Left ventricle myocardium inferior (tissue), 1 donor: ENCODE results near the gene HNRNPLL. TPM values are rescaled to one million over a fixed set of nuclear protein-coding genes. Genes with fewer than 3 reads are reported as not detected.
"Not testable (repeated sequence)": the region's sequence is repeated elsewhere in the genome, so short reads cannot be mapped to it uniquely, and the experiment has no call there.

Experiments
- DNase-seq: peaks from one replicate; pipeline ENCODE4 v3.0.0-alpha.2; 2020
- H3K27ac ChIP-seq: fragments of 200-600 bp; replicated peaks from 2 replicates; pipeline ENCODE4 v1.8.0; 2021
- H3K27me3 ChIP-seq: fragments of 200-600 bp; 2 replicates; pipeline ENCODE4 v1.8.0; 2021; ENCODE audit warnings: low read depth
- H3K36me3 ChIP-seq: fragments of 200-600 bp; 2 replicates; pipeline ENCODE4 v1.8.0; 2021
- H3K4me1 ChIP-seq: fragments of 200-600 bp; 2 replicates; pipeline ENCODE4 v1.8.0; 2021
- H3K4me3 ChIP-seq: fragments of 200-600 bp; 2 replicates; pipeline ENCODE4 v1.8.0; 2021; ENCODE audit warnings: mild to moderate bottlenecking, moderate library complexity
- H3K9me3 ChIP-seq: fragments of 200-600 bp; replicated peaks from 2 replicates; pipeline ENCODE4 v1.8.0; 2021
- CTCF ChIP-seq: fragments of 200-600 bp; IDR thresholded peaks from 2 replicates; pipeline ENCODE4 v1.8.0; 2021; ENCODE audit warnings: antibody characterized with exemption, mild to moderate bottlenecking, borderline replicate concordance
- intact Hi-C: fragments of 100-400 bp; cut with micrococcal nuclease; formaldehyde crosslinking; loops from one replicate; pipeline ENCODE4 v1.11.0; 2022
- total RNA-seq: library from RNA; stranded (reverse); fragmentation: NEBNext Ultra II Directional; extraction: Animal tissue kit (Norgen Biotek cat#: 25700); gene quantifications from one replicate; pipeline ENCODE4 v1.2.1, GENCODE V29; 2021
- donor health status: DM: no; HTN: yes; CAD: no; lungs with severe emphysema.

HNRNPLL gene
- total RNA-seq, 1 donor from 2014 or later, result 26.3 TPM

GRCh38 chr2:38643021-38643671, 40.4 kb upstream of the HNRNPLL start:
- TF ChIP-seq CTCF, result no peak
- no peaks in the 10 kb centered on the region for H3K4me1 ChIP-seq
- no peak overlapping the region for H3K4me3 ChIP-seq
- H3K9me3 ChIP-seq, result peaks cover 11% of the 10 kb centered on the region
- no peaks in the 10 kb centered on the region for H3K36me3 ChIP-seq
- no peak overlapping the region for H3K27ac ChIP-seq
- no peaks in the 10 kb centered on the region for H3K27me3 ChIP-seq
- intact Hi-C loops, result no loop called here
- DNase-seq, result no peak

- intact Hi-C loops, H3K4me1 ChIP-seq, H3K4me3 ChIP-seq, H3K36me3 ChIP-seq, DNase-seq, H3K27me3 ChIP-seq, H3K27ac ChIP-seq: not testable (repeated sequence)
- H3K9me3 ChIP-seq, result peaks cover 11% of the 10 kb centered on the region
These were observed 39.8 kb upstream of the HNRNPLL start for GRCh38 chr2:38642373-38643017.

- TF ChIP-seq CTCF, result no peak
- DNase-seq, result no peak
- no peaks in the 10 kb centered on the region for H3K4me1 ChIP-seq
- intact Hi-C loops, result no loop called here
- H3K36me3 ChIP-seq, result no peaks in the 10 kb centered on the region
- H3K27ac ChIP-seq, result no peak overlapping the region
- no peak overlapping the region for H3K4me3 ChIP-seq
- no peaks in the 10 kb centered on the region for H3K9me3 ChIP-seq
- no peaks in the 10 kb centered on the region for H3K27me3 ChIP-seq
These were observed 33.3 kb upstream of the HNRNPLL start for GRCh38 chr2:38636069-38636468.

- Histone ChIP-seq H3K4me3 (no peak overlapping the region), H3K36me3 (no peaks in the 10 kb centered on the region), H3K27ac (no peak overlapping the region), H3K9me3 (no peaks in the 10 kb centered on the region), H3K4me1 (no peaks in the 10 kb centered on the region), H3K27me3 (no peaks in the 10 kb centered on the region)
- TF ChIP-seq CTCF, result no peak
- DNase-seq, result no peak
- intact Hi-C loops, result no loop called here
These were observed 32.4 kb upstream of the HNRNPLL start for GRCh38 chr2:38635139-38635538.

GRCh38 chr2:38634684-38635083, 32.0 kb upstream of the HNRNPLL start:
- H3K9me3 ChIP-seq, result peaks cover 4% of the 10 kb centered on the region
- TF ChIP-seq CTCF, result no peak

GRCh38 chr2:38633895-38634294, 31.2 kb upstream of the HNRNPLL start:
- no peaks in the 10 kb centered on the region for H3K4me1 ChIP-seq
- H3K36me3 ChIP-seq, result no peaks in the 10 kb centered on the region
- no peak overlapping the region for H3K4me3 ChIP-seq
- intact Hi-C loops, result no loop called here
- no peak overlapping the region for H3K27ac ChIP-seq
- no peaks in the 10 kb centered on the region for H3K27me3 ChIP-seq
- H3K9me3 ChIP-seq, result peaks cover 6% of the 10 kb centered on the region
- TF ChIP-seq CTCF, result no peak
- DNase-seq, result no peak

More at GRCh38 chr2:38634684-38635083, 32.0 kb upstream of the HNRNPLL start:
- Histone ChIP-seq H3K27ac (no peak overlapping the region), H3K4me3 (no peak overlapping the region), H3K4me1 (no peaks in the 10 kb centered on the region), H3K27me3 (no peaks in the 10 kb centered on the region), H3K36me3 (no peaks in the 10 kb centered on the region)
- intact Hi-C loops, result no loop called here
- no peak for DNase-seq
